COLO668 (cell line): Measurements from ENCODE around the gene ASPHD2.
"Not testable (repeated sequence)": the region's sequence is repeated elsewhere in the genome, so short reads cannot be mapped to it uniquely, and the experiment has no call there.

ENCODE experiments used
- DNase-seq: peaks from one replicate; lab custom pipeline; 2025; ENCODE audit not compliant: unreplicated experiment; lab: John Stamatoyannopoulos, UW

ASPHD2 gene, protein sequence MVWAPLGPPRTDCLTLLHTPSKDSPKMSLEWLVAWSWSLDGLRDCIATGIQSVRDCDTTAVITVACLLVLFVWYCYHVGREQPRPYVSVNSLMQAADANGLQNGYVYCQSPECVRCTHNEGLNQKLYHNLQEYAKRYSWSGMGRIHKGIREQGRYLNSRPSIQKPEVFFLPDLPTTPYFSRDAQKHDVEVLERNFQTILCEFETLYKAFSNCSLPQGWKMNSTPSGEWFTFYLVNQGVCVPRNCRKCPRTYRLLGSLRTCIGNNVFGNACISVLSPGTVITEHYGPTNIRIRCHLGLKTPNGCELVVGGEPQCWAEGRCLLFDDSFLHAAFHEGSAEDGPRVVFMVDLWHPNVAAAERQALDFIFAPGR

DNA sequence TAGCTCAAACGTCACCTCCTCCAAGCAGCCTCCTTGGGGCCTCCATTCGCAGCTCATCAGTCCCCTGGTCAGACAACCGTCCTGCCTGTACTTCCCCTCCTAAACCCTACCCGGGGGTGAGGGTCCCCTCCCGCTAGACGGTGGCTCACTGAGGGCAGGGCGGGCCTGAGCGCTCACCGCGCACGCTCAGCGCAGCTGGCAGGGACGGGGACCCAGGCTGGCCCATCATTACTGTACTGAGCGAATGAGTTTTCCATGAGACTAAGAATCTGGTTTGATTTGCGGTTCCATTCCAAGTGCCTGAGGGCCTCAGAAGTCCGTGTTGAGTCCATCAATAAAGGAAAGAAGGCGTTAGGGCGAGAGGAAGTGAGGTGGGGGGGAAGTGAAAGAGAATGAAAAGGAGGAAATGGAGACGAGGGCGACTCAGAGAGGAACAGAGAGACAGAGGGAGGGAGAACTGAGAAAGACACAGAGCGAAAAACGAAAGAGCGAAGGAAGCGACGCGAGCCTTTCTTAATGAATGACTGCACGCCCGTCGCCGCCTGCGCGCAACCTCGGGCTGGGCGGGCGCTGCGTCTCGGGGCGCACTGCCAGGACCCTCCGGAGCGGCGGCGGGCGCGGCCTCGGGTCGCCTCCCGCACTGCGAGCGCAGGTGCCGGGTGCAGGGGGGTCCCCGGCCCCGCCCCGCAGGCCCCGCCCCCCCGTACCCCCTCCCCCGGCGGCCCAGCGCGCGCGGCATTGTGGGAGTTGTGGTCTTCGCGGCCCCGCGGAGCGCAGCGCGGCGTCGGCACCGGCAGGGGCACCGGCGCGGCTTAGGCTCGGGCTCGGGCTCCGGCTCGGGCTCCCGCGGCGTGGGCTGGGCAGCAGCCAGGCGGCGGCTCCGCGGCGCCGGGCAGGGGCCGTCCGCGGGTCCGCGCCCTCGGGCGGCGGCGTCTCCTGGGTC, at the start of gene ASPHD2:
Gene ASPHD2 (plus strand): TSS at position 746 of the 943 bp plus-strand sequence. CDS start 4,356 bp downstream, outside the sequence.
- peak; percentile 75 for DNase-seq

DNA sequence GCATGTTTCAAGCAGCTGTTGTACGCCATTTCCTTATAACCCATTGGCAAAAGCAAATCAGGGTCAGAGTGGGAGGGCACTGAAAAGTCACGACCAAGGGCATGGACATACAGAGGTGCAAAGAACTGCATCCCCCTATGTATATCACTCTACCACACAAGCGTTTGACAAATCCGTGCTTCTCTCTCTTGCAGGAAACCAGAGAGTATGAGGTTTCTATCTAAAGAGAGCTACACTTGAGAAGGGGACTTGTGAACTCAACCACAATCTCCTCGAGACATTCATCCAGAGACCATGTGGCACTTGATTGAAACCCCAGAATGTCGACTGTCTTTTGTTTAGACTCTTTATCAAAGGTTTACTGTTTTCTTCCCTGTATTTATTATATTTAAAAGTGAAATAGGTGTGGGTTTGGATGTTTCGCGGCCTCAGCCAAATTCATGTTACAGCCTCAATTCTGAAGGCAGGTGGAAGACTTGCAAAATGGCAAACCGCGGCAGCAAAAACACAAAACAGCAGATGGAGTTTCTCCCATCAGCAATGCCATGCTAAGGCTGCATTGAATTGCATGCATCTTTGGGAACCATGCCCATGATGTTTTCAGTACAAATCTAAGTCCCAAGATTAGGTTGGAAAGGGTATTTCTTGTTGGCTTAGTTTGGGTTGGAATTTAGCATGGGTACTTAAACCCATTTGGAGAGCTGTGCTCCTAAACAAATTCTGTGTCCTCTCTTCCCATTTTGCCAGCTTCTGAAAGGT, 48.8 kb upstream of the ASPHD2 start:
- DNase-seq: no peak

DNA sequence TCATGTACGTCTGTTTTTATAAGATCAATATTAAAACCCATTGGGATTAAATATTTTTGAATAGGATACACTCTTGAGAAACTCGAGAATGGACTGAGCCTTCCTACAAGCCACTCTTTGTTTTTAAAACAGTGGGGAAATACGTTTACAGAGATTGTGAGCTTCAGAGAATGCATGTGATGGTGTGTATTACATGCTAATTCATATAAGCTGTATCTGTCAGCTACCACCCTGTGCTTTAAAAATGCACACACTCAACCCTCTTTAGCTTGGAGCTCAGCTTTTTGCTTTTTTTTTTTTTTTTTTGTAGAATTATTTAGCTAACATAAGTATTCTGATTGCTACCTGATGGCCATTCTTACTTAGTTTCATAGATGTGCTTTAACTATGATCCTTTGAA, 46.3 kb upstream of the ASPHD2 start:
- no peak for DNase-seq

DNA sequence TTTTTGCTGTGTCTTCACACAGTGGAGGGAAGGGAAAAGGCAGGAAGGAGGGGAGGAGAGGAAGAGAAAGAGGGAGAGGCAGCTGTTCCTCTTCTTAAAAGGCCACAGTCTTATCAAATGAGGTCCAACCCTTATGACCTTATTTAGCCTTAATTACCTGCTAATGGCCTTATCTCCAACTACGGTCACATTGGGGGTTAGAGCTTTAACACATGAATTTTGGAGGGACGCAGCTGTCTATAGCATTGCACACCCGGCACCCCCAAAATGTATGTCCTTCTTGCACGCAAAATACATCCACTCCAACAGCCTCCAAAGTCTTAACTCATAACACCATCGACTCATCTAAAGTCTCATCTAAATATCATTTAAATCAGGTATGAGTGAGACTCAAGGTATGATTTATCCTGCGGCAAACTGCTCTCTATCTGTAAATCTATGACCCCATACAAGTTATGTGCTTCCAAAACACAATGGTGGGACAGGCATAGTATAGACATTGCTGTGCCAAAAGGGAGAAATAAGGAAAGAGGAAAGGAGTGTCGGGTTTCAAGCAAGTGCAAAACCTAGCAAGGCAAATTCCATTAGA, 45.0 kb upstream of the ASPHD2 start:
- no peak for DNase-seq

DNA sequence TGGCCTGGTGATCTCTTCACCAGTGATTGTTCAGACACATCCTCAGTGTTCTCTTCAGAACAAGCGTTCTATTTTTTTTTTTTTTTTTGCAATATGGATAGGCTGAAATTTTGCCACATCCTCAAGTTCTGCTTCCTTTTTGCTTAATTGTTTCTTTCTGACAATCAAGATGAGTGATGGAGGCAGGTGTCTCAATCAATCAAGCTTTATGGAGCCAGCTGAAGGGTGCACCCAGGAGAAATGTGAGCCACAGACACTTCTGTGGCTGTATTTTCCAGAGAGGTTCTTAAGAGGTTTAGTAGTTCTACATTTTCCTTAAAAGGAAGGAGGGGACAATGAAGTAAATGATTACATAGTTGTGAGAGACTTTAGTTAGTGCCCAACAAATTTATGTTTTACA, 43.9 kb upstream of the ASPHD2 start:
- DNase-seq: no peak

DNA sequence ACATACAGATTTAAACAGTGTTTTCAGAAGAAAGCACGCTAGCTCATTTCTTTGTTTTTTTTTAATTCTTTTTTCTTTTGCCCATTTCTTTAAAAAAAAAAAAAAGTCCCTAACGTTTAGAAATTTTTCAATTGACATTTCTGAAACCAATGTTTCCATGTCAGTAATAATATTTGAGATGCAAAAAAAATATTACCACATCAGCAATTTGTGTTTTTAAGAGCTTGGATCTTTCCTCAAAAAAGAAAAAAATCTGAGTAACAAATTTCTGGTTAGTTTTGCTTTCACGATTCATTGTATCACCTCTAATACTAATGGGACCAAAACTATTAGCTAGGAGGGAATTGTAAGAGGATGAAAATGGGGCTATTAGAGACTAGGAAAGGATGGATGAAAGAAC, 39.9 kb upstream of the ASPHD2 start:
- DNase-seq: no peak

DNA sequence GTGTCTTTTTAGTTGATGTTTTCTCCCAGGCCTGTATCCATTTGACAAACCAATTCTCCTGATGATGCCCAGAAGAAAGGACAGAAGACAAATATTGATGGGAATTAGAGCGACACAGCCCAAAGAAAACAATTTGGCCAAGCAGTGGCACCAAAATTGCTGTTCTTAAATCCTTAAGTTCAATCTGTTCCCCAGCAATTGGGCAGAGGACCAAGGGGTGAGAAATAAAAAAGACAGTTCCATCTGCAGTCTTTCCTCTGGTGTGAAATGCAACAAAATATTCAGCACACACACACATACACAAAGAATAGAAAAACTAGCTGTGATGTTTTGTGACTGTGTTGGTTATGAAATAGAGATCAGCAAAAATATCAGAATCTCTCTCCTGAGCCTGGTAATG, 38.0 kb upstream of the ASPHD2 start:
- no peak for DNase-seq

DNA sequence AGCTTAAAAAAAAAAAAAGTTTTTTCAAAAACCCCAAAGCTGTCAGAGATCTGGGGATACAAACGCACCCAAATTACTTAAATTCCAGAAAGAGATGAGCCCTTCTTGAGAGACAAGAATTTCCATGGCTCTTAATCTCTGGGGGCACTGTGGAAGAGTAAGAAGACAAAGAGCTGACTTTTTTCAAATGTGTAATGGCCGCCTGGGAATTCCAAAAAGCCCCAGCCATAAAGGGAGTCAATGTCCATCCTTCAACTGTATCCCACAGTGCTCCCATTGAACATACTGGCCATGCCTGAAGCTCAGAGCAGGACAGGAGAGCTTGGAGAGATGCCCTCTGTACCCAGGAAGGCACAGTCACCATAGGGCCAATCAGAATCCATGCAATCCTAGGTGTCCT, 37.4 kb upstream of the ASPHD2 start:
- no peak for DNase-seq

DNA sequence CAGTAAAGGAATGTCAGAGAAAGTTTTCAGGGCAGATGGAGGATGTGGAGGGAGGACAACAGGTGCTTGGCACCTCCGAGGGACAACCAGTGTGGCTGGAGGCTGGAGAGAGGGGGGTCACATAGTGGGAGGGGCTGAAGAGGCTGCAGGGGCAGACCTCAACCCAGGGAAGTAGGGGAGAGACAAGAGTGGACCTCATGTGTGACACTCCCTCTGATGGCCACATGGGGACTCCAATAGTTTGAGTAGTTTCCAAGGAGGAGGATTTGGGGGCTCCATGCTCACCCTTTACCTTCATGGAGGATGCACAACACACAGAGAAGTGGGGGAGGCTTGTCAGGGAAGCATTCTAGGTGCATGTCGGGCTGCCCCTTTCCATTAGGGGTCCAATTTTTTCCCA, 35.1 kb upstream of the ASPHD2 start:
- DNase-seq: no peak

DNA sequence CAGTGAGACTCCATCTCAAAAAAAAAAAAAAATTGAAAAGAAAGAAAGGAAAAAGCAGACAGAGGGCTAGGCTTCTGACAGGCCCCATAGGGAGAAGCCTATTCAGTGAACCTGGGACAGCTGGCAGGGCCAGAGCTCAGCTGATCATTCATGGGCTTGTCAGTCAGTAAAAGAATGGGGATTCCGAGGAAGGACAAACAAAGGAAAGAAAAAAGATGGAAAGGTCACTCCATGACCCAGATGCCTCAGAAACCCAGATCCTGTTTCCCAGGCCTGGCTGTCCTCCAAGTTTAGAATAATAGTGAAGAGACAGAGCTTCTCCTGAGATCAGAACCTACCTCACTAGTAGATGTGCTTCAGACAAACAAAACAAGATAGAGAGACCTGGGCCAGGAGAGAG, 34.3 kb upstream of the ASPHD2 start:
- no peak for DNase-seq

DNA sequence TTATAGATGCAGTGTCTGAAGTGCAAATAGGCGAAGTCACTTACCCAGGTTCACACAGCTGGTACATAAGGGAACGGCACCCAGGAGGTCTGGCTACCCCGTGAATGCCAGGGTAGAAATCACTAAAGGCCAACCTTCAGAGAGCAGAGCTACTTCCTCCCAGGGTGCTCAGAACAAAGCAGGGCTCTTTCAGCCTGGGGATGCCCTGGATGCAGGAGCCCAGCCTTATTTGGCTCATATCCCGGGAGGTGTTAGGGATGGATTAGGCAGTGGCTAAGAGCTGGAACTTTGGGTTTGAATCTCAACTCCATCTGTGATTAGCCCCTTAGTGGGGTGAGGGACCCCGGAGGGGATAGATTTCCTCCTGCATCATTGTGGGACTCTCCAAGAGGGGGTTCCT, 33.1 kb upstream of the ASPHD2 start:
- no peak for DNase-seq

DNA sequence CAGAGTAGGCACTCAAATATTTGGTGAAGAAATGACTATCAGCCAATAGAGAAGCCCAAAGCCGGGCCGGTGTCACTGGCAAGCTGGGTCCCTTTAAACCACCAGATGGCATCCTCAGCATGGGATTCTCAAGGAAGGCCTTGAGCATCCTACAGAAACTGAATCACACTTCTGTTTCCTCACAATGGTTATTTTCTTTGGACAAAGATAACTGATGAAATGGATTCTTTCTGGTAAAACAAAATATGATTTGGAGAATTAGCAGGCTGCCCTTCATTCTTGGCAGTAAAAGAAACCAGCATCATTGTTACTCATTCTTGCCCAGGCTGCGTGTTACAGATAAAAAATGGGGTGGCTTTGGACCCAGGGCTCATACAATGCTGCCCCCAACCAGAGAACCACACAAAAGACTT, 30.3 kb upstream of the ASPHD2 start:
- peak; percentile 23 for DNase-seq

DNA sequence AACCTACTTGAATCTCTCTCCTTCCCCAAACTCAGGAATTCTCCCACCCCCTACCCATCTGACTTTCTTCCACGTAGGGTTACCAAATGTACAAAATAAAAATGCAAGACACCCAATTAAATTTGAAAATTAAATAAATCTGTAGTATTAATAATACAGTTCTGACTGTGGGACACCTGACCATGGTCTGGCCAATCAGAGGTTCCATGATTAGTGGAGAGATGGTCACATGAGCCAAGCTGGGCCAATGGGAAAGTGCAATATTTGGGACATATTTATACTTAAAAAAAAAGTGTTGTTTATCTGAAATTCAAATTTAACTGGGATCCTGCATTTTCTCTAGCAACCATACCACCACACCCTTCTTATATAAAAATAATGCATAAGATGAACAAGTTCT, 29.8 kb upstream of the ASPHD2 start:
- DNase-seq: no peak

DNA sequence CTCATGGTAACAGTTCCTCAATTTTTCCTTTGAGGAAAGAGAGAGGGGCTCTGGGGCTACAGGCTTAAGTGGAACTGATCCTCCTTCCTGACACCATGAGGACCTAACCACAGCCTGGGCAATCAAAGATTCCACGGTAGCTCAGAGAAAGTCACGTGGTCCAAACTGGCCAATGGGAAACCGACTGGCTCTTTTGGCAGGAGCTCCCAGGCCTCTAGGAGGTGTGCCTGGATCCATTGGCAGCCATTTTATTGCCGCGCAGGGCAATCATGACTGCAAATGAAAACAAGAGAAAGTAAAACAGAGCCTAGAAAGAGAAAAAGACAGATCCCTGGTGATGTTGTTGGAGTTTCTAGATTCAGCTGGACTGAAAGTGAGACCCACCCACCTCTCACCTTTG, 27.3 kb upstream of the ASPHD2 start:
- peak; percentile 4 for DNase-seq

DNA sequence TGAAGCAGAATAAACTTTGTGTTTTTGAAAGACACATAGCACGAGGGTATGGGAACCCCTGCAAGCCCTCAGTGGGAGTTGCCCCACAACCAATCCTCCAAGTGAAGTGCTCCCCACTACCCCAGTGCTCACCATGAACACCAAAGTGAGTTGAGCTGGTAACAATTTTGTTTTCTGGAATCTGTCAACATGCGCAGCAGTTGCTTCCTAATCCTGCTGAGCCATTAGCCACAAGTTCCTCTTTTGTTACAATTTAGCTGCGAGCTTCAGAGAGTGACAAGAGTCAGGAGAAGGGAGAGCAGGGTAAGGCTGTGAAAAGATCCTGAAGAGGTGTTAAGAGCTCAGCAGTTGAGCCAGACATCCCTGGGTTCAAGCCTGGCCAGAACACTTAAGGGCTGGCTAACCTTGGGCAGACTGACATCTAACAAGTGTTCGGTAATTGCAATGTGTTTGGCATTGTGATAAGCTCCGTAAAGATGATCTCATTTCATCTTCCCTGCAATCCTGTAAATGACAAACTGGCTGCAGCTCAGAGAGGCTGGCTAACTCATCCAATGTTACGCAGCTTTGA, 24.1 kb upstream of the ASPHD2 start:
- no peak for DNase-seq

DNA sequence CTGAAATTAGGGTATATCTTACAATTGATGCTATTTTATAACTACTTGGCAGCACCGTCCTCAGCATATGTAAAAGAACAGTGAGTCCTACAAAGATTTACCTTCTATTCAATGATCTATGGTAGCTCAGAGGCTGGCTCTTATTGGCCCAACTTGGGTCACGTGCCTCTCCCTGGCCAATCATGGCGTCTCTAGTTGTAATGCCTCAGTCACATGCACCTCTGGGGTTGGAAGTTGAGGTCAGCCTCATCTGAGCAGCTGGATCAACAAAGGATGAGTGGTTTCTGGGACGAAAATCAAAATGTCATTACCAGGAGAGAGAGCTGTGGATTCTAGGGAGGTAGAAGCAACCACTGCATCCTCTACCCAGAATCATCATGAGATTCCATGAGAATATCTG, 22.9 kb upstream of the ASPHD2 start:
- peak; percentile 35 for DNase-seq

DNA sequence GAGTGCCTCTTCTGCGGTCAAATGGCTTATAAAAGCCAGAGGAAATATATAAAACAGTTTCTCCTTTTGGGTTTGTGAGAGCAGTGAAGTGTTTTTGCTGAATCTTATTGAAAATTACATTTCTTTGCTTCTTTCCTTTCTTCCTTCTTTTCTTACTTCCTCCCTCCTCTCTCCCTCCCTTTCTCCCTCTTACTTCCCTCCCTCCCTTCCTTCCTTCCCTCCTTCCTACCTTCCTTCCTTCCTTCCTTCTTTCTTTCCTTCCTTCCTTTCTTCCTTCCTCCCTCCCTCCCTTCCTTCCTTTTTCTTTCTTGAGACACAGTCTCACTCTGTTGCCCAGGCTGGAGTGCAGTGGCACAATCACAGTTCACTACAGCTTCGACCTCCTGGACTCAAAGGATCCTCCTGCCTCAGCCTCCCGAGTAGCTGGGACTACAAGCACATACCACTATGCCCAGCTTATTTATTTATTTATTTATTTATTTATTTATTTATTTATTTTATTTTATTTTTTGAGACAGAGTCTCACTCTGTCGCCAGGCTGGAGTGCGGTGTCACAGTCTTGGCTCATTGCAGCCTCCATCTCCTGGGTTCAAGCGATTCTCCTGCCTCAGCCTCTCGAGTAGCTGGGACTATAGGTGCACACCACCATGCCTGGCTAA, 20.4 kb upstream of the ASPHD2 start:
- DNase-seq: not testable (repeated sequence)

DNA sequence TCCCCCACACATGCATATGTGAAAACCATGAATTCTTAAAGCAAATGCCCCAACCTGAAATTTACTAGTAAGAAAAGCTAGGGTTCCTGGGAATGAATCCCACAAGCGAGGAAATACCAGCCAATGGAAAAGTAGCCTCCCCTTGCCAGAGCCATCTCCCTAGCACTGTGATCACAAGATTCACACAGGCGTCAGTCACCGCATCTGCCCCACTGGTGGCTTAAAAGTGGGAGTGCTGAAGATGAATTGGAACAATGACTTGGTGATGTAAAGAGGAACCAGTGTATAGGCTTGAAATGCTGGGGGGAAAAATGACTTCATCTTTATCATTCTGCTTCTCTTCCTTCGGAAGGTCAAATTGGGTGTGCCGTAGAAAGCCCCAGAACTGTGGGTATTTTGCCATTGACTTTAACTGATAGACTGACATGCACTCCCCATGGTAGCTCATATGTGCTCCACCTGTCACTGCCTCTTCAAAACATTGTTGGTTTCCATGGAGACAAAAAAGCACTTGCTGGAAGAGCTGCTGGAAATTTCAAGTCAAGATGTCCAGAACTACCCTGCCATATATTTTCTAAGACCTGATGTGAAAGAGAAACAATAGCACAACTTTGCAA, 19.2 kb upstream of the ASPHD2 start:
- no peak for DNase-seq

DNA sequence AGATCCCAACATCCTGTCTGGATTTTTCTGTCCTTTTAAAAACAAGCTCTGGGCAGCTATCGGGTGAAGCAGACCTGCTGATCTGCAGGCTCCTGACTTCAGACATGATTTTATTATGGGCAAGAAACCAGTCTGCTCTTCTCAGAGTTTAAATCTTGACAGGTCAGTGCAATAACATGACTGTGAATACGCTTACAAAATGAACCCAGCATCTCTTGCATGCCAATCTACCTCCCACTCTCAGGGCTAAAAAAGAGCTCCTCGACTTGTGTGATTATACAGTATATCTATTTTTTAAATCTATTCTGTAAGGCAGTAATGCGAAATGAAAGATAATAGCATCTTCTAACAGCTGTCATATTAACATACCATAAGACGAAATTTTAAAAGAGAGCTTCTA, 18.7 kb upstream of the ASPHD2 start:
- DNase-seq: no peak

DNA sequence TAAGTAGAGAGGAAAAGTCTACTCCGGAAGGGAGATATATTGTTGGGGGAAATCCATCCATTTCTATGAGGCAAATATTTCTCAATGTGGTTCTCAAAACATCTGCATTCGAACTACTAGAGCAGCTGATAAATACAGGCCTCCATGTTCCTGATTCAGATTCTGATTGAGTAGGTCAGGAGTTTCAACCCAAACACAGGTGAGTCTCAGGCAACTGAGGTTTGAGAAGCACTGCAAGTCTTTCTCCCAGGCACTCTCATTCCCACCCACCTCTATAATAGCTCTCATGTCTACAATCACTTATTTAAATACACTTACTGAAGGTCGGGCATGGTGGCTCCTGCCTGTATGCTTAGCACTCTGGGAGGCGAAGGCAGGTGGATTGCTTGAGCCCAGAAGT, 14.7 kb upstream of the ASPHD2 start:
- DNase-seq: no peak
